ENCODE data around the gene CFAP221. TPM values are rescaled to one million over a fixed set of nuclear protein-coding genes. Genes with fewer than 3 reads are reported as not detected.

CFAP221 gene
- total RNA-seq, 2 experiments from 2014 or later: not detected

DNA sequence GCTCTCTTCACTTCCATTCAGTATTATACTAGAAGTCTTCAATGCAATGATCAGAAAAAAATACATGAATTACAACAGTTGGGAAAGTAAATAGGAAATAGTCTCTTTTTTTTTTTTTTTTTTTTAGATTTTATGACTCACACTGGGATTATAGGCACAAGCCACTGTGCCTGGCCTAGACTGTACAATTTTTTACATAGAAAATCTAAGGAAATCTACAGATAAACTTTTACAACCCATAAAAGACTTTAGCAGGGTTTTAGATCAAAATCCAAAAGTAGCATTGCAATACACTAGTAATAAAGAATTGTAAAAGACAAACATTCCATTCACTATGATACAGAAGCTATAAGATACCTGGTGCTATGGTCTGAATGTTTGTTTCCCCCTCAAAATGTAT lies 39.0 kb downstream of the CFAP221 start:
- BruUV-seq (replicated peaks): no TSS peak
- no peak overlapping the region for H3K27ac ChIP-seq (ENCODE audit: low read depth, low read length, poor library complexity, severe bottlenecking)
- no peak overlapping the region for H3K4me3 ChIP-seq (ENCODE audit: low read depth, low read length, poor library complexity, severe bottlenecking)
- H3K4me2 ChIP-seq (ENCODE audit: low read length): no peak overlapping the region
- no peaks in the 10 kb centered on the region for H3K9me2 ChIP-seq (ENCODE audit: insufficient read depth, low read length)
- POLR2A ChIA-PET: interaction anchor here (0.7 kb wide), 3 partner anchors 166 to 790 kb away, joined by 3 to 6 read pairs (median 5); no protein-coding TSS in a partner anchor
- H3K79me2 ChIP-seq (ENCODE audit: insufficient read depth, low read depth, low read length): no peaks in the 10 kb centered on the region
- no peak for DNase-seq (ENCODE audit: low spot score)
- no peaks in the 10 kb centered on the region for H4K20me1 ChIP-seq (ENCODE audit: insufficient read depth, low read length)
- TF ChIP-seq EZH2phosphoT487 (IDR thresholded peaks at IDR 0.05; ENCODE audit: borderline replicate concordance, low read depth, low read length): no peak
- TF ChIP-seq, protein P1, sequence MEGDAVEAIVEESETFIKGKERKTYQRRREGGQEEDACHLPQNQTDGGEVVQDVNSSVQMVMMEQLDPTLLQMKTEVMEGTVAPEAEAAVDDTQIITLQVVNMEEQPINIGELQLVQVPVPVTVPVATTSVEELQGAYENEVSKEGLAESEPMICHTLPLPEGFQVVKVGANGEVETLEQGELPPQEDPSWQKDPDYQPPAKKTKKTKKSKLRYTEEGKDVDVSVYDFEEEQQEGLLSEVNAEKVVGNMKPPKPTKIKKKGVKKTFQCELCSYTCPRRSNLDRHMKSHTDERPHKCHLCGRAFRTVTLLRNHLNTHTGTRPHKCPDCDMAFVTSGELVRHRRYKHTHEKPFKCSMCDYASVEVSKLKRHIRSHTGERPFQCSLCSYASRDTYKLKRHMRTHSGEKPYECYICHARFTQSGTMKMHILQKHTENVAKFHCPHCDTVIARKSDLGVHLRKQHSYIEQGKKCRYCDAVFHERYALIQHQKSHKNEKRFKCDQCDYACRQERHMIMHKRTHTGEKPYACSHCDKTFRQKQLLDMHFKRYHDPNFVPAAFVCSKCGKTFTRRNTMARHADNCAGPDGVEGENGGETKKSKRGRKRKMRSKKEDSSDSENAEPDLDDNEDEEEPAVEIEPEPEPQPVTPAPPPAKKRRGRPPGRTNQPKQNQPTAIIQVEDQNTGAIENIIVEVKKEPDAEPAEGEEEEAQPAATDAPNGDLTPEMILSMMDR (conservative IDR thresholded peaks at IDR 0.05; ENCODE audit: low read length): no peak
- intact Hi-C loops (cut with micrococcal nuclease; ENCODE audit: unreplicated experiment): no loop called here
- no peaks in the 10 kb centered on the region for H3K36me3 ChIP-seq (ENCODE audit: insufficient read depth, low read length)
- no peak overlapping the region for H2AFZ ChIP-seq (ENCODE audit: low read length)
- no peaks in the 10 kb centered on the region for H3K4me1 ChIP-seq (ENCODE audit: insufficient read depth, low read length, poor library complexity, severe bottlenecking)
- CTCF ChIA-PET (ENCODE audit: unreplicated experiment): no interaction called here
- no peaks in the 10 kb centered on the region for H3K9me3 ChIP-seq (ENCODE audit: low read length)

DNA sequence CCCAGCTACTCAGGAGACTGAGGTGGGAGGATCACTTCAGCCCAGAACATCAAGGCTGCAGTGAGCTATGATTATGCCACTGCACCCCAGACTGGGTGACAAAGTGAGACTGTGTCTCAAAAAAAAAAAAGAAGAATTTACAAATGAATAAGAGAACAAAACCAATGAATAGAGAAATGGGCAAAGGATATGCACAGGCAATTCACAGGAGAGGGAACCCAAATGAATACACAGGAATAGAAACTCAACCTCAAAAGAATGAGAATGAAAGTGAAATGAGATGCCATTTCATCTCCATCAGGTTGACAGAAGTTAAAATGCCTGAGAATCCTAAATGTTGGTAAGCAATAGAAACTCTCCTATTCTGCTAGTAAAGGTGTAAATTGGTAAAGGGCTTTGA lies 40.2 kb downstream of the CFAP221 start:
- Histone ChIP-seq H3K9me2 (ENCODE audit: insufficient read depth, low read length) (no peaks in the 10 kb centered on the region), H3K9me3 (ENCODE audit: low read length) (no peaks in the 10 kb centered on the region), H2AFZ (ENCODE audit: low read length) (no peak overlapping the region), H4K20me1 (ENCODE audit: insufficient read depth, low read length) (no peaks in the 10 kb centered on the region), H3K4me3 (ENCODE audit: low read depth, low read length, poor library complexity, severe bottlenecking) (no peak overlapping the region), H3K4me2 (ENCODE audit: low read length) (no peak overlapping the region), H3K79me2 (ENCODE audit: insufficient read depth, low read depth, low read length) (no peaks in the 10 kb centered on the region), H3K4me1 (ENCODE audit: insufficient read depth, low read length, poor library complexity, severe bottlenecking) (no peaks in the 10 kb centered on the region), H3K36me3 (ENCODE audit: insufficient read depth, low read length) (no peaks in the 10 kb centered on the region), H3K27ac (ENCODE audit: low read depth, low read length, poor library complexity, severe bottlenecking) (no peak overlapping the region)
- DNase-seq (ENCODE audit: low spot score): no peak
- ChIA-PET POLR2A (interaction anchor here (0.8 to 1.5 kb wide), 2 partner anchors 26 to 36 kb away, joined by 4 read pairs; no protein-coding TSS in a partner anchor), CTCF (ENCODE audit: unreplicated experiment) (no interaction called here)
- intact Hi-C loops (cut with micrococcal nuclease; ENCODE audit: unreplicated experiment): no loop called here
- TF ChIP-seq EZH2phosphoT487 (IDR thresholded peaks at IDR 0.05; ENCODE audit: borderline replicate concordance, low read depth, low read length): no peak
- TF ChIP-seq, protein P1 (conservative IDR thresholded peaks at IDR 0.05; ENCODE audit: low read length): no peak
- BruUV-seq (replicated peaks): no TSS peak

DNA sequence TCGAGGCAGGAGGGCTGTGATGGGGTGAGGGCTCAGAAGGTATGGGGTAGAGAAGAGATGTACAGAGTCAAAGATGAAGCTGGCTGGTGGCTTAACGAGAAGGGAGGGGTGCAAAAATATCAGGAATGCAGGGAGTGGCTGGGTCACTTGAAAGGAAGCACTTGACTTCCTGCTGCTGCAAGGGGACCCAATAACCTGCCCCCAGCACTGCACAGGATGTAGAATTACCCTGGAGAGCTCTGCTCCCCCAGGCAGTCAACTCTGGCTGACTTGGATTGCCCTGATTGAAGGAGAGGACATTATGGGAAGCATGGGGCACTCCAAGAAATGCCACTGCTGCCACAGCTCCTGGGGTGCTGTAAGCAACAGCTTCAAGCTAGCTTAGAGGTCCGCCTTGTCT lies 41.8 kb downstream of the CFAP221 start:
- no peak overlapping the region for H3K27ac ChIP-seq (ENCODE audit: low read depth, low read length, poor library complexity, severe bottlenecking)
- H3K4me3 ChIP-seq (ENCODE audit: low read depth, low read length, poor library complexity, severe bottlenecking): no peak overlapping the region
- H3K36me3 ChIP-seq (ENCODE audit: insufficient read depth, low read length): no peaks in the 10 kb centered on the region
- H3K9me3 ChIP-seq (ENCODE audit: low read length): no peaks in the 10 kb centered on the region
- no peak overlapping the region for H2AFZ ChIP-seq (ENCODE audit: low read length)
- TF ChIP-seq, protein P1 (conservative IDR thresholded peaks at IDR 0.05; ENCODE audit: low read length): no peak
- TF ChIP-seq EZH2phosphoT487 (IDR thresholded peaks at IDR 0.05; ENCODE audit: borderline replicate concordance, low read depth, low read length): no peak
- BruUV-seq (replicated peaks): no TSS peak
- H3K9me2 ChIP-seq (ENCODE audit: insufficient read depth, low read length): no peaks in the 10 kb centered on the region
- POLR2A ChIA-PET: interaction anchor here (0.5 to 1.5 kb wide), 3 partner anchors 25 to 422 kb away, joined by 3 to 4 read pairs (median 4); no protein-coding TSS in a partner anchor
- H3K4me1 ChIP-seq (ENCODE audit: insufficient read depth, low read length, poor library complexity, severe bottlenecking): no peaks in the 10 kb centered on the region
- no peaks in the 10 kb centered on the region for H3K79me2 ChIP-seq (ENCODE audit: insufficient read depth, low read depth, low read length)
- H4K20me1 ChIP-seq (ENCODE audit: insufficient read depth, low read length): no peaks in the 10 kb centered on the region
- CTCF ChIA-PET (ENCODE audit: unreplicated experiment): no interaction called here
- DNase-seq (ENCODE audit: low spot score): no peak
- intact Hi-C loops (cut with micrococcal nuclease; ENCODE audit: unreplicated experiment): no loop called here
- H3K4me2 ChIP-seq (ENCODE audit: low read length): no peak overlapping the region
